B cell (primary cell): ENCODE data around the gene ARHGAP18.

Source experiments
- CTCF ChIP-seq: fragments of 200-600 bp; IDR thresholded peaks from one replicate; pipeline ENCODE4 v1.8.0; 2022; ENCODE audit warnings: antibody characterized with exemption, mild to moderate bottlenecking
- EZH2 ChIP-seq: IDR thresholded peaks from 2 replicates; pipeline ENCODE4 v1.6.1; 2012; ENCODE audit warnings: borderline replicate concordance, low read depth, mild to moderate bottlenecking, moderate library complexity, low read length; ENCODE audit not compliant: insufficient read depth, poor library complexity, severe bottlenecking

- no peak for TF ChIP-seq CTCF
- TF ChIP-seq EZH2, result no peak
These were observed 39.1 kb upstream of the ARHGAP18 start for GRCh38 chr6:129748901-129749748.
